G401 (cell line): ENCODE data around the gene DOCK10. TPM values are rescaled to one million over a fixed set of nuclear protein-coding genes. Genes with fewer than 3 reads are reported as not detected.
A peak's percentile ranks its signal among the peaks of the same experiment; 100 is the strongest.

Experiments
- DNase-seq: peaks from one replicate; pipeline ENCODE4 v3.0.0-alpha.2; 2015; ENCODE audit warnings: low spot score
- in situ Hi-C: cut with HindIII; loops from 2 replicates; pipeline ENCODE4 v1.10.0; 2016; ENCODE audit warnings: low sequenced_read_pairs, mixed read lengths
- total RNA-seq: library from RNA; depleted of rRNA; stranded (reverse); fragments of >200 nt; shearing (Covaris generic); gene quantifications from 2 replicates; pipeline ENCODE4 v1.2.3, GENCODE V29; 2014

The DOCK10 gene
- total RNA-seq, 1 experiment from 2014 or later = not detected

DNA sequence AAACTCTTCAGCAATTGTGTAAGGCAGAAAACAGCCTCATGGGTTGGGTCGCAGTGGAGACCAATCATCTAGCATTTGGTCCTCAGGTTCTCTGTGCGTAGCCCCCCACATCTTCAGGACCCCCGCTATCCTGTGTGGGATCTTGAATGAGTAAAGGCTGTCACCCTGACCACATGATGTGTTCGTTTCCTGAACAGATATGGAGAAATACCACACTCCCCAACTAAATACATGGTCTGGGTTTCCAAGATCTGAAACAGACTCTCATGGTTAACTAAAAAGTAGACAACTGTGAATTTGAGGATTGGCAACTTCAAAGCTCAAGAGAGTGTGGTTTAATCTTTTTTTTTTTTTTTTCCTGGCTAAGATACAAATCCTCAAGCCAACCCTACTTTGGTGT lies 23.2 kb downstream of the DOCK10 start:
- no peak for DNase-seq
- in situ Hi-C loops = no loop called here

DNA sequence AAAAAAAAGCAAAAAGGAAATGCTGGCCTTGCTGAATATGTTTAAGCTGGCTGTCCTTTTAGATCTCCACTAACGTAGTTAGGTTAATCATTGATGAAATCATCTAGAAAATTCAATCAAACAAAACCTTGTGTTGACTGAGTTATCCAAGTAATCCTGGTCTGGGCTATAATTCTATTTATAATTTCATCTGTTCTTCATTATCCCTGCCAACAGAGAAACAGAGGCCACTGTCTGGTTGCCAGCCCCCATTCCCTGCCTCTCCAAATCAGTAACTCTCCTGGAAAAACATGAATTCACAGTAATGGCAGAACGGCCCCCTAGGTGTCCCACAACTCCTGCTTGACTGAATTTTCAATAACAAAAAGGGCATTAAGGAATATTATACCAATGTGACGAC lies 24.6 kb downstream of the DOCK10 start:
- in situ Hi-C loops = no loop called here
- no peak for DNase-seq

GRCh38 chr2:225017098-225017685 lies 25.1 kb downstream of the DOCK10 start:
- in situ Hi-C loops = no loop called here
- DNase-seq = no peak

- in situ Hi-C loops = no loop called here
- DNase-seq = no peak
Observed at GRCh38 chr2:225013425-225014365, 28.6 kb downstream of the DOCK10 start.

DNA sequence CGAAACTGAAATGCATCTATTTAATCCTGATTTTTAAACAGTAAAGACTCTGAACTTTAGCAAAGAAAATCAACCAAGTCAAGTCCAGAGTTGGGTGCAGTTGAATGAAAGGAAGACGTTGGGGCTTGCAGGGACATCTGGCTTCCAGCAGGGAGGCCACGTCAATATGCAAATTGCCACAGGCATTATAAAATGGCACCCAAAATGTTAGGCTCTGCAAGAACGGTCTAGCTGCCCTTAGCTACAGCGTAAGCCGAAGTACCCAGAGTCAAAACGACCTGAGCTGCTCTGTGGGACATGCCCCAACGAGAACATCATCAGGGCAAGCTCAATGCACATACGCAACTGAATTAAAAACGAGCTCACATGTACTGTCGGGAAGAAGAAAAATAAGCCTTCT lies 30.7 kb downstream of the DOCK10 start:
- in situ Hi-C loops = no loop called here
- no peak for DNase-seq

GRCh38 chr2:225010804-225011203 lies 31.5 kb downstream of the DOCK10 start:
- no peak for DNase-seq
- in situ Hi-C loops = no loop called here

GRCh38 chr2:225009768-225010167 lies 32.5 kb downstream of the DOCK10 start:
- in situ Hi-C loops = no loop called here
- DNase-seq = no peak

DNA sequence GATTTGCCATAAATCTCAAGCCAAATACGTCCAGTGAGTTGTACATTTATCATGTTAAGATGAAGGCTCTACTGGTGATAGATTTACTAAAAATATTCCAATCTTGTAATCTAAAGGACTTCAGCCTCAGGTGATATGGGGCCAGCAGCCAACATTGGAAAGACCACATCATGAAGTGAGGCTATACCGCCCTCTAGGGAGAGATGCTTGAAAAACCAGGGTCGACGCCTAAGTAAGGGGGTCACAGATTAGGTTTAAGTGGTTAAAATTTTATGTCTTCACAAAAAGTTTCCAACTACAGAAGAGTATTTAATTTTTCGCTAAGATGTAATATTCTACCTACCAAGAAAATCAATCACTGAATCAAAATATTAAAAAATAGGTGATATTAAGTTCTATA lies 33.3 kb downstream of the DOCK10 start:
- no peak for DNase-seq
- in situ Hi-C loops = no loop called here

GRCh38 chr2:225008179-225008856 lies 34.0 kb downstream of the DOCK10 start:
- in situ Hi-C loops = no loop called here
- no peak for DNase-seq

DNA sequence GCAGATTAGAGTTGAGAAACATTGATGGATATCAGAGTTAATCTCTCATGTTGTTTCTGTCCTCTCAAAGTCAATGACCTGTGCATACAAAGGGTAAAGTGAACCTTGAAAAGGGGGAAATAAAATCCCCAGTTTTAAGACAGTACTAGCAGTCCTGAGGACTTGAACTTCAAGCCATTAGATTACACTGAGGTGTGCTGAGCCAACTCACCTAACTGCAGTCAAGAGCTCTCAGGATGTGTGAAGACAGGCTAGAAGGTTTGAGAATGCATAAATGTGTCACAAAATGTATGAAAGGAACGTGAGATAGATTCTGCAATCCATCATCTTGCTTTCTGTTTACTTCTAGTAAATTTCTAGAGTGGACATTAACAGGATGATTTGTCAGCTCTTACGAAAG lies 35.5 kb downstream of the DOCK10 start:
- in situ Hi-C loops = no loop called here

GRCh38 chr2:225004597-225004996 lies 37.7 kb downstream of the DOCK10 start:
- in situ Hi-C loops = no loop called here
- no peak for DNase-seq

More for the DNA sequence above, 35.5 kb downstream of the DOCK10 start:
- no peak for DNase-seq

DNA sequence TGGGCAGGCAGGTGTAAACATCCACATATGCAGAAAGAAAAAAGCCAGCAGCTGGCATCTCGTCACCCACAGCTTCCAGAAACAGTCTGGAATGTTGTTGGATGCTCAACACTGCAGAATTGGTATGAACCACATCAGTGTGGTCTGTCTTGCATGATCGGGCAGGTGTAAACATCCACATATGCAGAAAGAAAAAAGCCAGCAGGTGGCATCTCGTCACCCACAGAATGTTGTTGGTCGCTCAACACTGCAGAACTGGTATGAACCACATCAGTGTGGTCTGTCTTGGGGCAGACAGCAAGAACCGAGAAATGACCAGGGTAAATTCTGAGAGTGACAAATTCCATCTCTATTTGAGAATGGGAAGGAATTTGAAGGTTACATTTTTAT lies 39.6 kb downstream of the DOCK10 start:
- DNase-seq = no peak
- in situ Hi-C loops = no loop called here

DNA sequence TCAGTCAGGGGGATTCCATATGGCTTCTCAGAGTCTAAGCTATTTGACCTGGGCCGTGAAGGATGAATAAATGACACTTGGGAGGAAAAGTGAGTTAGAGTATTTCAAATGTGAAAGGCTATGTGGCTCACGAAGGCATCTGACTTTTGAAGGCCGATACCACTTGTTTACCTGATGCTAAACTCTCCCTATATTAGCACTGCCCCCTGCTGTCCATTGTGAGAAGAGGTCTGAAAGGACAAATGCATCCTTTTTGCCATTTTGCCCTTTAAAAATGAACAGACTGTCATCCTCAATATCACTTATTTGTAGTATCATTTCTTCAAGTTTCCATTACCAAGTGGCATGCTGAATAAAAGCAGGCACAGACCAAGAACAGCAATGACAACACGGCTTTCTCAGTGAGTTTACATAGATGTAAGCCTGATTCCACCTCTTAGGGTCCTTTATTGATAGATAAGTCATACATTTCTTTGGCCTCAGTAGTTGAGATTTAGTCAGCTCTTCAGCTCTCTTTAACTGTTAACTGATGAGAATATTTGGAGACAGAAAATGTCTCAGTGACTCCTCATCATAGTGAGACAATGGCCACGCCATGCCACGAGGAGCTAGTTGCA lies 40.1 kb downstream of the DOCK10 start:
- in situ Hi-C loops = no loop called here

GRCh38 chr2:224999754-225000153 lies 42.5 kb downstream of the DOCK10 start:
- in situ Hi-C loops = no loop called here
- no peak for DNase-seq

More for the DNA sequence above, 40.1 kb downstream of the DOCK10 start:
- peak; percentile 41 for DNase-seq

DNA sequence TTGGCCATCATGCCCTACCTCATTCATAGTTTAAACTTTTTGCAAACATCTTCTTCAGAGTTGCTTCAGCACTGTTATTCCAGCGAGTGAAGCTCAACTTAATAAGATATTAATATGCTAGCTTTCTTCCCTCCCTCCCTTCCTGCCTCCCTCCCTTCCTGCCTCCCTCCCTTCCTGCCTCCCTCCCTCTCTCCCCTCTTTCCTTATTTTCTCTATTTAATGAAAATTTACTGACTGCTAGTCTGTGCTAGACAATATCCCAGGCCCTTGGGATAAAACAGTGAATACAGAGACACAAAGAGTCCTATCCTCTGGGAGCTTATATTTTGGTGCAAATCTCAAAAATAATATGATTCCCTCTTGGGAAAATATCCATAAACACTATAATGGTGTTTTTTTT lies 42.9 kb downstream of the DOCK10 start:
- DNase-seq = no peak
- in situ Hi-C loops = no loop called here

- DNase-seq = no peak
- in situ Hi-C loops = no loop called here
Observed at GRCh38 chr2:224997802-224998201, 44.5 kb downstream of the DOCK10 start.

- in situ Hi-C loops = no loop called here
- no peak for DNase-seq
Observed at GRCh38 chr2:224995419-224995818, 46.8 kb downstream of the DOCK10 start.

DNA sequence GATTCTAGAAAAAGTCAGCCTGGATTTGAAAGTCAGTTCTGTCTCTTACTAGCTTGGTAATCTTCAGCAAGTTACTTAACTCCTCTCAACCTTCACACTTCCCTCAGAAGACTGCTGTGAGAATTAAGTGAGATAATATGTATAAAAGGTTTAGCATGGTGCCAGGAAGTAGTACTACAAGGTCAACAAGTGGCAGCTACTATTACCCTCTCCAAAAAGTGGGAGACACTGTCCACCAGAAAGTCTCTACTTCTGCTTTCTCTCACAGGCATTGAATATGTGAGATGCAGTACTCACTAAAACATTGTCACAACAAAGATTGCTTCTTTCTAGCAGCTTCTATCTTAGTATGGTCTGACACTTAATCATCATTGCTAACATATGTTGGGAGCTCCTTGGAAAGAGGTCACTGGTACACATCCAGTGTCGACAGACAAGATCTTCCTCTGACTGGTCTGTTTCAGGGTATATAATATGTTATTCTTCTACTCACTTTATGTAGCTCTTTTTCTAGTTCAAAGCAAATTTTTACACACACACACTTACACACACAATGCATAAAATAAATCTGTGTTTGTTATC lies 47.9 kb downstream of the DOCK10 start:
- in situ Hi-C loops = no loop called here

GRCh38 chr2:224990710-224991109 lies 51.6 kb downstream of the DOCK10 start:
- in situ Hi-C loops = no loop called here
- DNase-seq = no peak

More for the DNA sequence above, 47.9 kb downstream of the DOCK10 start:
- DNase-seq = no peak
